CD14-positive monocyte (primary cell): ENCODE measurements around the gene HOXB8. TPM values are rescaled to one million over a fixed set of nuclear protein-coding genes. Genes with fewer than 3 reads are reported as not detected.

ENCODE experiments used
- DNase-seq, 3 donors: peaks; one replicate each; pipeline ENCODE4 v3.0.0-alpha.2; 2011 to 2022
- H2AFZ ChIP-seq: 2 replicates; pipeline ENCODE4 v1.6.0; 2012; ENCODE audit warnings: mild to moderate bottlenecking, low read depth, low read length, inconsistent platforms; ENCODE audit not compliant: insufficient read depth, poor library complexity, severe bottlenecking
- H3K27ac ChIP-seq, 2 donors: 1 replicate in 1 of 2; 2 replicates in 1 of 2; pipeline ENCODE4 v1.5.1; 2012 to 2013; ENCODE audit warnings: low read length in 2 of 2, control low read depth in 1 of 2, inconsistent platforms in 1 of 2, low read depth in 1 of 2, mild to moderate bottlenecking in 1 of 2
- H3K27me3 ChIP-seq, 2 donors: one replicate each; pipeline versions ENCODE4 v1.6.0 to v1.6.1; 2011 to 2013; ENCODE audit warnings: low read length in 2 of 2; ENCODE audit not compliant: control insufficient read depth in 2 of 2, insufficient read depth in 2 of 2
- H3K36me3 ChIP-seq, 2 donors: replicated peaks in 1 of 2; 1 replicate in 1 of 2; 2 replicates in 1 of 2; pipeline versions ENCODE4 v1.5.1 to v1.6.1; 2012 to 2013; ENCODE audit warnings: low read length in 2 of 2, control low read depth in 1 of 2, inconsistent platforms in 1 of 2, mild to moderate bottlenecking in 1 of 2; ENCODE audit not compliant: insufficient read depth in 2 of 2, control insufficient read depth in 1 of 2
- H3K4me1 ChIP-seq, 2 donors: 1 replicate in 1 of 2; 2 replicates in 1 of 2; pipeline versions ENCODE4 v1.5.1 to v1.6.1; 2012 to 2013; ENCODE audit warnings: low read length in 2 of 2, control low read depth in 1 of 2, inconsistent platforms in 1 of 2, mild to moderate bottlenecking in 1 of 2, moderate library complexity in 1 of 2; ENCODE audit not compliant: insufficient read depth in 2 of 2, control insufficient read depth in 1 of 2
- H3K4me2 ChIP-seq: replicated peaks from 2 replicates; pipeline ENCODE3; 2012; ENCODE audit warnings: low read length, moderate library complexity, mild to moderate bottlenecking; ENCODE audit not compliant: poor library complexity, severe bottlenecking; ENCODE audit errors: extremely low read depth
- H3K4me3 ChIP-seq, 3 experiments: fragments of 200-600 bp in 1 of 3; sonication (generic) in 1 of 3; replicated peaks in 1 of 3; 1 replicate in 2 of 3; 2 replicates in 1 of 3; pipeline ENCODE4 v1.5.1; 2011 to 2013; ENCODE audit warnings: low read length in 3 of 3, mild to moderate bottlenecking in 3 of 3, control low read depth in 2 of 3, low read depth in 2 of 3, inconsistent platforms in 1 of 3, moderate library complexity in 1 of 3
- H3K79me2 ChIP-seq: 2 replicates; pipeline ENCODE4 v1.6.0; 2012; ENCODE audit warnings: mild to moderate bottlenecking, control low read depth, inconsistent platforms, low read length, moderate library complexity; ENCODE audit not compliant: insufficient read depth
- H3K9ac ChIP-seq: 2 replicates; pipeline ENCODE4 v1.6.0; 2017; ENCODE audit warnings: low read length, mild to moderate bottlenecking; ENCODE audit not compliant: insufficient read depth, poor library complexity, severe bottlenecking
- H3K9me3 ChIP-seq, 2 donors: replicated peaks in 1 of 2; 1 replicate in 1 of 2; 2 replicates in 1 of 2; pipeline versions ENCODE4 v1.5.1 to v1.6.1; 2012 to 2013; ENCODE audit warnings: low read length in 2 of 2, control low read depth in 1 of 2; ENCODE audit not compliant: control insufficient read depth in 1 of 2, insufficient read depth in 1 of 2
- H4K20me1 ChIP-seq: 2 replicates; pipeline ENCODE4 v1.6.0; 2012; ENCODE audit warnings: mild to moderate bottlenecking, low read length, control low read depth, moderate library complexity; ENCODE audit not compliant: insufficient read depth
- H3K27ac Mint-ChIP-seq, 7 donors: one replicate each; pipeline ENCODE4 v1.8.0; 2020; ENCODE audit warnings: mild to moderate bottlenecking in 7 of 7, mixed read lengths in 7 of 7, moderate library complexity in 6 of 7, inconsistent platforms in 2 of 7
- H3K27me3 Mint-ChIP-seq, 3 donors: one replicate each; pipeline ENCODE4 v1.8.0; 2021 to 2022; ENCODE audit warnings: low read depth in 3 of 3, mild to moderate bottlenecking in 3 of 3, mixed read lengths in 3 of 3, moderate library complexity in 3 of 3, inconsistent platforms in 1 of 3
- H3K36me3 Mint-ChIP-seq, 2 donors: one replicate each; pipeline ENCODE4 v1.8.0; 2020; ENCODE audit warnings: mixed read lengths in 2 of 2, inconsistent platforms in 1 of 2, mild to moderate bottlenecking in 1 of 2
- H3K4me1 Mint-ChIP-seq: one replicate; pipeline ENCODE4 v1.8.0; 2020; ENCODE audit warnings: mild to moderate bottlenecking, mixed read lengths
- H3K4me3 Mint-ChIP-seq, 2 donors: one replicate each; pipeline ENCODE4 v1.8.0; 2020; ENCODE audit warnings: mild to moderate bottlenecking in 2 of 2, mixed read lengths in 2 of 2, moderate library complexity in 1 of 2
- H3K9me3 Mint-ChIP-seq, 7 donors: one replicate each; pipeline ENCODE4 v1.8.0; 2020 to 2022; ENCODE audit warnings: mixed read lengths in 7 of 7, mild to moderate bottlenecking in 6 of 7, moderate library complexity in 6 of 7, inconsistent platforms in 2 of 7
- WGBS: methylation state at CpG from one replicate; pipeline ENCODE4 v1.1.5; 2013; ENCODE audit warnings: missing lambda C conversion rate; ENCODE audit not compliant: insufficient coverage; 5-methylcytosine and 5-hydroxymethylcytosine counted together
- intact Hi-C, 2 donors: fragments of 100-400 bp; cut with micrococcal nuclease; formaldehyde crosslinking; loops; one replicate each; pipeline versions ENCODE4 v1.15.0 to v1.15.1; 2023
- polyA plus RNA-seq, 3 donors: library from polyadenylated mRNA; depleted of rRNA in 1 of 3; unstranded in 2 of 3; stranded (reverse) in 1 of 3; fragments of 300-500 nt in 2 of 3; fragments of >200 nt in 1 of 3; fragmentation: Illumina TruSeq in 2 of 3; gene quantifications; 1 replicate in 2 of 3; 2 replicates in 1 of 3; pipeline ENCODE4 v1.2.3, GENCODE V29; 2012 to 2021
- TF ChIP-seq, protein P1 (sequence below): fragments of 200-600 bp; IDR thresholded peaks from one replicate; pipeline ENCODE4 v1.8.0; 2022; ENCODE audit warnings: antibody characterized with exemption, mild to moderate bottlenecking

Gene HOXB8
- polyA plus RNA-seq, 3 donors, result not detected

DNA sequence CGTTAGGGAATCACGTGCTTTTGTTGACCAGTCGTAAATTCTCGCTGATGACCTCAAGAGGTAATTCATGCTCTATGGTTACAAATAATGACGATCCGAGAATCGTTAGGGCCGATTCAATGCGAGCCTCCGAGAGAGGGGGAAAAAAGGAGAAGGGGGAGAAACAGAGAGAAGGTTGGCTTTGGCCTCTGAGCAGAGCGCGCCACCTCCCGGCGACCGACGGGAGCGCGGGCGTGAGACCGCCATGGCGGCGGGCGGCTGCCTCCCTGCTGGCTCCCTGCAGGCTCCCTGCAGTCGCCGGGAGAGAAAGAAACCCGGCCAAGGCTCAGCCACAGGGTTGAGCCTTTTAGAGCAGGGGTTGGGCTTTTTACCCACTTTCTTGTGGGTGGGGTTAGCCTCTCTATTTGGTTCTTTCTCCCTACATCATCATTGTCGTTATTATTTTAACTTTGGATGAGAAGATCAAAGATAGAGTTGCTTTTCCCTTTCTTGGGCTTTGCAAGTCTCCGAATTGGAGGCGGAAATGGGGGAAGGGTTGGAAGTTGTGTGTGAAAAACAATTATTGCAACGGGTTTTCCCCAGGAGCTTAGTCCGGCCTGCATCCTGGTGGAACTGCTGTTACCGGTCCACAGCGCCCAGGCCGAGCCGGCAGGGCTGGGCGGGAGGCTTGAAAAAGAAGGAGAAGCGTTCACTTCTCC is 21.1 kb downstream of the HOXB8 start:
- Histone ChIP-seq H3K36me3 (no peaks in the 10 kb centered on the region), H2AFZ (no peak overlapping the region), H3K79me2 (no peaks in the 10 kb centered on the region), H4K20me1 (no peaks in the 10 kb centered on the region), H3K4me3 (no peak overlapping the region), H3K9ac (no peak overlapping the region), H3K4me1 (peaks cover 27 to 38% of the 10 kb centered on the region in 2 donors), H3K4me2 (no peak overlapping the region), H3K9me3 (peaks cover 0 to 37% of the 10 kb centered on the region in 2 donors), H3K27ac (no peak overlapping the region), H3K27me3 (peaks cover 78 to 100% of the 10 kb centered on the region in 2 donors)
- Mint-ChIP-seq H3K4me3 (peak overlapping the region in 1 of 2 donors; percentile 92), H3K9me3 (peaks cover 0 to 38% (median 15%) of the 10 kb centered on the region in 7 donors), H3K4me1 (peaks cover 50% of the 10 kb centered on the region), H3K27me3 (peaks cover 99 to 100% (median 100%) of the 10 kb centered on the region in 3 donors), H3K36me3 (peaks cover 12 to 31% of the 10 kb centered on the region in 2 donors), H3K27ac (no peak overlapping the region)
- intact Hi-C loops, result loop anchor here (5.0 kb wide), 2 partner anchors 102 to 257 kb away; no protein-coding TSS in a partner anchor
- TF ChIP-seq, protein P1, sequence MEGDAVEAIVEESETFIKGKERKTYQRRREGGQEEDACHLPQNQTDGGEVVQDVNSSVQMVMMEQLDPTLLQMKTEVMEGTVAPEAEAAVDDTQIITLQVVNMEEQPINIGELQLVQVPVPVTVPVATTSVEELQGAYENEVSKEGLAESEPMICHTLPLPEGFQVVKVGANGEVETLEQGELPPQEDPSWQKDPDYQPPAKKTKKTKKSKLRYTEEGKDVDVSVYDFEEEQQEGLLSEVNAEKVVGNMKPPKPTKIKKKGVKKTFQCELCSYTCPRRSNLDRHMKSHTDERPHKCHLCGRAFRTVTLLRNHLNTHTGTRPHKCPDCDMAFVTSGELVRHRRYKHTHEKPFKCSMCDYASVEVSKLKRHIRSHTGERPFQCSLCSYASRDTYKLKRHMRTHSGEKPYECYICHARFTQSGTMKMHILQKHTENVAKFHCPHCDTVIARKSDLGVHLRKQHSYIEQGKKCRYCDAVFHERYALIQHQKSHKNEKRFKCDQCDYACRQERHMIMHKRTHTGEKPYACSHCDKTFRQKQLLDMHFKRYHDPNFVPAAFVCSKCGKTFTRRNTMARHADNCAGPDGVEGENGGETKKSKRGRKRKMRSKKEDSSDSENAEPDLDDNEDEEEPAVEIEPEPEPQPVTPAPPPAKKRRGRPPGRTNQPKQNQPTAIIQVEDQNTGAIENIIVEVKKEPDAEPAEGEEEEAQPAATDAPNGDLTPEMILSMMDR, result peak; percentile 82
- peak; percentile 53 to 66 (median 54) for DNase-seq
- WGBS, result 20% methylated on average over 27 of the region's 37 CpGs

DNA sequence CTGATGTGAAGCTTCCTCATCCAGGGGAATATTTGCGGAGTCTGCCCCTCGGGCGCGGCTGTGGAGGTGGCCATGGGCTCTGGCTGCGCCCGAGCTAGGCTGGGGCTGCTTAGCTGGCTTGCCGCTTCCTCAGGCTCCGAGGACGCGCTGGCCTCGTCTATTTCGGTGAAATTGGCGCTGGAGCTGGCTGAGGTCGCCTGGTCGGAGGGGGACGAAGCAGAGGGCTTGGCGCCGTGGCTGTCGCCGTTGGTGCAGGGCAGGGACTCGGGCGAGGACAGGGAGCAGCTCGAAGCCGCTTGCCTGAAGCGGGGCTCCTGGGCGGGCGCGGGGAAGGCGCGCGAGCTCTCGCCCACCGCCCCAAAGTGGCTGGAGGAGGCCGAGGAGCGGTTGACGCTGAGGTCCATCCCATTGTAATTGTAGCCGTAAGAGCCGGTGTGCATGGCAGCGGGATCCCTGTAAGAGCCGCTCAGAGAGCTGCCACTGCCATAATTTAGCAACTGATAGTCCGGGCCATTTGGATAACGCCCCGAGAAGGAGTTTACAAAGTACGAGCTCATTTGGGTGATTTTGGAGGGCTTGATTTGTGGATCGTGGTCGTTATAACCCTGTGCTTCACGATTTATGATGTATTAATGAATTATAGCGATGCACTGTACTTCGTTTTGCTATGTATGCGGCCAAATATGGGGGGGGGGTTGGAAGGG is 21.8 kb downstream of the HOXB8 start, which contains the start of gene HOXB5:
HOXB5 (minus strand) TSS at position 654 of the 704 bp plus-strand sequence; CDS start at position 557, 97 bp downstream.
- H3K9me3 ChIP-seq, result peaks cover 0 to 30% of the 10 kb centered on the region in 2 donors
- H3K27me3 ChIP-seq, result peaks cover 78 to 100% of the 10 kb centered on the region in 2 donors
- Mint-ChIP-seq H3K36me3 (peaks cover 12 to 33% of the 10 kb centered on the region in 2 donors), H3K27ac (no peak within 1 kb of the TSS), H3K4me1 (peaks cover 47% of the 10 kb centered on the region), H3K4me3 (peak within 1 kb of the TSS; percentile 31 to 92), H3K27me3 (peaks cover 99 to 100% (median 100%) of the 10 kb centered on the region in 3 donors), H3K9me3 (peaks cover 0 to 35% (median 15%) of the 10 kb centered on the region in 7 donors)
- no peak for DNase-seq
- intact Hi-C loops, result loop anchor here (5.0 kb wide), 2 partner anchors 101 to 256 kb away; no protein-coding TSS in a partner anchor
- no peaks in the 10 kb centered on the region for H3K79me2 ChIP-seq
- peak within 1 kb of the TSS; percentile 11 for H3K4me2 ChIP-seq
- H4K20me1 ChIP-seq, result no peaks in the 10 kb centered on the region
- no peak within 1 kb of the TSS for H3K9ac ChIP-seq
- H3K27ac ChIP-seq, result no peak within 1 kb of the TSS
- WGBS, result under 1% methylated on average over 44 of the region's 50 CpGs
- H3K4me1 ChIP-seq, result peaks cover 25 to 35% of the 10 kb centered on the region in 2 donors
- no peak within 1 kb of the TSS for H3K4me3 ChIP-seq
- H2AFZ ChIP-seq, result no peak within 1 kb of the TSS
- H3K36me3 ChIP-seq, result no peaks in the 10 kb centered on the region
- TF ChIP-seq, protein P1, result no peak
